Fibroblast of villous mesenchyme (primary cell): Measurements from ENCODE around the gene ZNF516. TPM values are rescaled to one million over a fixed set of nuclear protein-coding genes. Genes with fewer than 3 reads are reported as not detected.

Experiments used
- DNase-seq: peaks from one replicate; pipeline ENCODE4 v3.0.0-alpha.2; 2010; ENCODE audit warnings: low read depth
- H3K4me3 ChIP-seq: 2 replicates; pipeline ENCODE4 v1.5.1; 2011; ENCODE audit warnings: low read depth, mild to moderate bottlenecking, low read length
- total RNA-seq: library from RNA; depleted of rRNA; stranded (reverse); fragments of >200 nt; gene quantifications from 2 replicates; pipeline ENCODE4 v1.2.3, GENCODE V29; 2012
- TF ChIP-seq, protein P1 (sequence below): IDR thresholded peaks from 2 replicates; pipeline ENCODE4 v1.5.1; 2012; ENCODE audit warnings: low read depth, mild to moderate bottlenecking, low read length; ENCODE audit not compliant: insufficient read depth

The ZNF516 gene
- total RNA-seq, 1 donor, result 53.1 TPM

DNA sequence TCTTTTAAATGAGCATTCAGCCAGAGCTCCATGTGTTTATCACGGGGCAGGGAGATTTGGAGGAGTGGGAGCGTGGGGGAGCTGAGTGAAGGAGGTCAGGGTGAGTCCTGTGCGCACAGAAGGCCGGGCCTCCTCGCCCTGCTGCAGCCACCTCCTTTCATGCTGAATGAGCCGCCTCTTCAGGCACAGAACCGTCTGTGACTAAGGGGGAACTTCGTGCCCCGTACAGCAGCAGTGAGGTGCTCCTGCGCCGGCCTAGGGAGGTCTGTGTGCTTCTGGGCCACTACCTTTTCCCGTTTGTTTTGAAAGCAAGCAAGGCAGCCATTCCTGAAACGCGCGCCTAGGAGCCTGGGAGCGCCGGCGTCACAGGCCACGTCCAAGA is 27.1 kb upstream of the ZNF516 start:
- H3K4me3 ChIP-seq, result no peak overlapping the region
- DNase-seq, result peak; percentile 32
- TF ChIP-seq, protein P1, sequence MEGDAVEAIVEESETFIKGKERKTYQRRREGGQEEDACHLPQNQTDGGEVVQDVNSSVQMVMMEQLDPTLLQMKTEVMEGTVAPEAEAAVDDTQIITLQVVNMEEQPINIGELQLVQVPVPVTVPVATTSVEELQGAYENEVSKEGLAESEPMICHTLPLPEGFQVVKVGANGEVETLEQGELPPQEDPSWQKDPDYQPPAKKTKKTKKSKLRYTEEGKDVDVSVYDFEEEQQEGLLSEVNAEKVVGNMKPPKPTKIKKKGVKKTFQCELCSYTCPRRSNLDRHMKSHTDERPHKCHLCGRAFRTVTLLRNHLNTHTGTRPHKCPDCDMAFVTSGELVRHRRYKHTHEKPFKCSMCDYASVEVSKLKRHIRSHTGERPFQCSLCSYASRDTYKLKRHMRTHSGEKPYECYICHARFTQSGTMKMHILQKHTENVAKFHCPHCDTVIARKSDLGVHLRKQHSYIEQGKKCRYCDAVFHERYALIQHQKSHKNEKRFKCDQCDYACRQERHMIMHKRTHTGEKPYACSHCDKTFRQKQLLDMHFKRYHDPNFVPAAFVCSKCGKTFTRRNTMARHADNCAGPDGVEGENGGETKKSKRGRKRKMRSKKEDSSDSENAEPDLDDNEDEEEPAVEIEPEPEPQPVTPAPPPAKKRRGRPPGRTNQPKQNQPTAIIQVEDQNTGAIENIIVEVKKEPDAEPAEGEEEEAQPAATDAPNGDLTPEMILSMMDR, result no peak

DNA sequence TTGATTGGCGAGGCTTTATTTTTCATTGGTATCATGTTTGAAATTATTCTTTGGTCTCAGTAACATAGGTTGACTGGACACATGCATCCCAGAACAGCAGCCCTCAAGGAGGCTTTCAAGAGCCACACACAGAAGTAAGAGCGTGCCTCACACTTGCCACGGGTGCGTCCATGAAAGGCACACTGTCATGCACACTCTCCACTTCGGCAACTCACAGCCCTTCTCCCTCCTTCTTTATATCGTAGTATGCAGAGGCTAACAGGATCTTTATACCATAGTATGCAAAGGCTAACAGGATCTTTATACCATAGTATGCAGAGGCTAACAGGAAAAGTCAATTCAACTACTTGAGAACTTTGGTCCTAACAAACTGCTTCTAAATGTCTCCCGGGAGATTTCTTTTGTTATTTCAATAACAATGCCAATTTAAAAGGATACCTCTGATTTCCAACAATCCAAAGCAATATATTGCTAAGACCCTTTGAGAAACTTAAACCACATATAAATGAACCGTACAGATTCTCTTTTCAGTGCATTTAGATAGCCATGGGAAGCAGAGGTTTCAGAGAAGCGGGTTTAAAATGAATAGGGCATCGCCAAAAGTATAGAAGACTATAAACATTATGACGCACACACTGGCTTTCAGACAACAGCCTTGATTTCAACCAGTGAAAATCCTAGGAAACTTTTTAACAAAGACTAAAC is 26.5 kb upstream of the ZNF516 start:
- H3K4me3 ChIP-seq, result no peak overlapping the region
- peak; percentile 30 for DNase-seq
- TF ChIP-seq, protein P1, result no peak

DNA sequence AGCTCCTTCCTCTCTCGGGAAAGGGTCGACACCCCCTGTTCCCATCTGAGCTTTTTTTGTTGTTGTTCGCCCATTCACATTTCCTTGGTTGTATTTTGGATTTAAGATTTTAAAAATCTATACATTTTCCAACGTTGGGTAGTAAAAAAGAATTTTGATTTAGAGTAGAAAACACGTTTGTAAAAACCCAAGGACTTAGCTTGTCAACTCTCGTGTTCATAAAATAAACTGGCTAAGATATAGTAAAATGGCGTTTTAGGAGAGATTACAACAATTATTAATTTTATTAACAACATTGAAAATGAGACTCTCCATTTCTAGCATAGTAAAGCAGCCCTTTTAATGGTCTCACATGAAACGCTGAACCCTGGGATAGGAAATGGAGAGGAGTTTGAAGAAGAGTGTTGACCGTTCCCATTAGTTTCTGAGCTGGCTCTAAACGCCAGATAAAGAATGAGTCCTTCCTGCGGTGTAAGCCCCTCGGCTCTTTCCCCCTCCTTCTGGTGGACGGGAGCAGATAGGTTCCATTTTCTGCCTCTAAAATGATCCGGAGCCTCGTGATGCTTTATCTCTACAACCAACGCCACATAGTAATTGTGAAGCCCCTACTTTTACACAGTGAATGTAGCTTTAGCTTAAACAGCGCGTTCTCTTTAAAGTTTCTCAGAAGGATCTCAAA is 24.0 kb upstream of the ZNF516 start:
- DNase-seq, result peak; percentile 44

DNA sequence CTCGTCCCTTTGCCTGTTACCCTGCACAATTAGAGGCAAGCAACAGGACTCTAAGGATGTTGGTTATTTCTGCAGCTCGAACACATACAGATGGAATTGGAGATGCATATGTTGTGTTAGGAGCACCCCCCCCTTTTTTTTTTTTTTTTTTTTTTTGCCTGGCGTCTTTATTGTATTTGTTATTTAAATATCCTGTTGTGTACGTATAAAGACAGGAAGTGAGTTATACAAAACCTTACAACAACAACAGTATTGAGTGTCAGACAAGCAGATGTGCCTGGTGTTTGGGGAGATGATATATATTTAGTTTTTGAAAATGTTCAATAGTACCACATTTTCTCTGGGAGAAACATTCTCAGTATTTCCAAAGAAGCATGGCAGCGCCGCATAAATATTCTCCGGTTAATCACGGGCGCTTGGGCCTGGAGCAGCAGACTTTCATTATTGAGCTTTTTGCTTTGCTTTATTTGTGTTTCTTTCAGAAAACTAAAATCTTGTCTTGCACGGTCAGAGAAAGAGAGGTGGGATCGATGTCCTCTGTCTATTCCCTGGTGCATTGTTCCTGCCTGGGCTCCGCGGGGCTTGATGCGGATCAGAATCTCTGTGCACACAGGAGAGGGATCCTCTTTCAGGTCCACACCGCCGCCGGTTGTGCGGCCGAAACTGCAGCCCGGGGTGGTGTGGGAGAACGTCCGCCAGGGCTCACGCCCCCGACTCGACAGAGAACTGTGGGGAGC is 23.2 kb upstream of the ZNF516 start:
- peak overlapping the region; percentile 36 for H3K4me3 ChIP-seq
- DNase-seq, result peak; percentile 58
- TF ChIP-seq, protein P1, result no peak

More for the DNA sequence above, 24.0 kb upstream of the ZNF516 start:
- TF ChIP-seq, protein P1, result no peak
- H3K4me3 ChIP-seq, result peak overlapping the region; percentile 36

DNA sequence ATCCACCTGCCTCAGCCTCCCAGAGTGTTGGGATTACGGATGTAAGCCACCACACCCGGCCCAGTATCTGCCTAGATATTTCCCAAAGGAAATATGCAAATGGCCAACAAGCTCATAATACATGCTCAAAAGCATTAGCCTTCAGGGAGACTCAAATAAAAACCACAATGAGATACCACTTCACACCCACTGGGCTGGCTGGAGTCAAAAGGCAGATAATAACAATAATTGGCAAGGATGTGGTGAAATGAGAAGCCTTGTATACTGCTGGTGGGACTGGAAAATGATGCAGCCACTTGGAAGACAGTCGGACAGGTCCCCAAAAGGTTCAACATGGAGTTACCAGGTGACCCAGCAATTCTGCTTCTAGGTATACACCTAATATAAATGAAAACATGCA is 20.5 kb upstream of the ZNF516 start:
- no peak for DNase-seq
- TF ChIP-seq, protein P1, result no peak
- H3K4me3 ChIP-seq, result no peak overlapping the region

DNA sequence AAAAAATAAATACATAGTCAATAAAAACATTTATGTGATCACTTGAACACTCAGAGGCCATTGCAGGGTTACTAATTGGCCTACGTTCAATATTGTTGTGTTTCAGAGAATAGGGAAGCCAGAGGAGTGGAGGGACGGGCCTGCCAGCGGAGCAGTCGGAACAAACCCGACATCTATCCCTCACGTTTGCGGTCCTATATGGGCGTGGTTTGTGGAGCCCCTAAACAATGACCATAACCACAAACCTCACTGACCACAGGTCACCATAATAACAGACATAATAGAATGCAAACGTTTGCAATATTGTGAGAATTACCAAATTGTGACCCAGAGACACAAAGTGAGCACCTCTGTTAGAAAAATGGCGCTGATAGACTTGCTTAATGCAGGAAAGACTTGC is 19.5 kb upstream of the ZNF516 start:
- no peak for DNase-seq
- TF ChIP-seq, protein P1, result no peak
- no peak overlapping the region for H3K4me3 ChIP-seq
